ENCODE measurements around the gene DSCAM.

- no peak for TF ChIP-seq POLR2A (IDR thresholded peaks at IDR 0.05)
- TF ChIP-seq POLR2AphosphoS5 (IDR thresholded peaks at IDR 0.05; ENCODE audit: insufficient read depth in 1 of 2, low read depth in 1 of 2) = no peak
- no peak for TF ChIP-seq CTCF (IDR thresholded peaks at IDR 0.05)
Measured at GRCh38 chr21:40809673-40810197, 37.2 kb downstream of the DSCAM start.

Measured in vagina (tissue), 2 donors.